Spleen (tissue), 11 donors: Measurements from ENCODE around the gene MMRN2. TPM values are rescaled to one million over a fixed set of nuclear protein-coding genes. Genes with fewer than 3 reads are reported as not detected.
"Not testable (repeated sequence)": the region's sequence is repeated elsewhere in the genome, so short reads cannot be mapped to it uniquely, and the experiment has no call there.

Experiments used
- DNase-seq: peaks from one replicate; pipeline ENCODE4 v3.0.0-alpha.2; 2020
- H3K27ac ChIP-seq, 8 donors: fragments of 200-600 bp; sonication (generic) in 7 of 8; 1 replicate in 4 of 8; 2 replicates in 4 of 8; pipeline versions ENCODE4 v1.5.0 to v1.8.0; 2016 to 2021; ENCODE audit warnings: inconsistent platforms in 4 of 8, mild to moderate bottlenecking in 4 of 8, moderate library complexity in 1 of 8
- H3K27me3 ChIP-seq, 7 donors: fragments of 200-600 bp; sonication (generic) in 6 of 7; replicated peaks in 1 of 7; 1 replicate in 4 of 7; 2 replicates in 3 of 7; pipeline versions ENCODE4 v1.5.0 to v1.8.0; 2016 to 2021; ENCODE audit warnings: inconsistent platforms in 3 of 7, mild to moderate bottlenecking in 1 of 7
- H3K36me3 ChIP-seq, 6 donors: fragments of 200-600 bp; sonication (generic) in 5 of 6; 1 replicate in 4 of 6; 2 replicates in 2 of 6; pipeline versions ENCODE4 v1.5.0 to v1.8.0; 2016 to 2021; ENCODE audit warnings: inconsistent platforms in 2 of 6
- H3K4me1 ChIP-seq, 6 donors: fragments of 200-600 bp; sonication (generic) in 5 of 6; 1 replicate in 3 of 6; 2 replicates in 3 of 6; pipeline versions ENCODE4 v1.5.0 to v1.8.0; 2016 to 2021; ENCODE audit warnings: inconsistent platforms in 3 of 6
- H3K4me3 ChIP-seq, 8 donors: fragments of 200-600 bp; sonication (generic) in 7 of 8; 1 replicate in 4 of 8; 2 replicates in 4 of 8; pipeline versions ENCODE4 v1.5.0 to v1.8.0; 2016 to 2021; ENCODE audit warnings: inconsistent platforms in 4 of 8, mild to moderate bottlenecking in 4 of 8, moderate library complexity in 2 of 8
- H3K9me3 ChIP-seq, 8 donors: fragments of 200-600 bp; sonication (generic) in 7 of 8; 1 replicate in 4 of 8; 2 replicates in 4 of 8; pipeline versions ENCODE4 v1.5.0 to v1.8.0; 2016 to 2021; ENCODE audit warnings: inconsistent platforms in 4 of 8
- POLR2A ChIP-seq, 3 donors: fragments of 450-650 bp; IDR thresholded peaks; one replicate each; pipeline ENCODE4 v1.5.1; 2017; ENCODE audit warnings: antibody characterized with exemption in 3 of 3, mild to moderate bottlenecking in 1 of 3
- POLR2AphosphoS5 ChIP-seq, 3 donors: sonication (generic); formaldehyde crosslinking; IDR thresholded peaks; one replicate each; pipeline ENCODE4 v1.5.1; 2017; ENCODE audit warnings: antibody characterized with exemption in 3 of 3
- WGBS, 5 donors: extraction: QIAGEN DNeasy Blood & Tissue Kit in 3 of 5; methylation state at CpG; one replicate each; pipeline versions ENCODE4 v1.1.5 to v1.1.7; 2013 to 2018; 5-methylcytosine and 5-hydroxymethylcytosine counted together
- intact Hi-C: fragments of 100-400 bp; cut with DNase I; formaldehyde crosslinking; loops from one replicate; pipeline ENCODE4 v1.15.0; 2023; ENCODE audit warnings: low total_unique reads
- polyA plus RNA-seq, 3 donors: library from polyadenylated mRNA; stranded (reverse); fragments of 200-250 nt; gene quantifications; one replicate each; pipeline ENCODE4 v1.2.1, GENCODE V29; 2013
- total RNA-seq, 7 donors: library from RNA; depleted of rRNA in 3 of 7; stranded (reverse); fragments of >200 nt in 3 of 7; fragmentation: NEBNext Ultra II Directional in 4 of 7; extraction: Animal tissue kit (Norgen Biotek cat#: 25700) in 4 of 7; gene quantifications; one replicate each; pipeline versions ENCODE4 v1.1.0 to v1.2.1, GENCODE V29; 2016 to 2021
- TF ChIP-seq, protein P1 (sequence below), 11 experiments: fragments of 200-600 bp in 7 of 11; fragments of 450-650 bp in 4 of 11; sonication (generic) in 4 of 11; IDR thresholded peaks in 8 of 11; conservative IDR thresholded peaks in 3 of 11; 1 replicate in 7 of 11; 2 replicates in 4 of 11; pipeline versions ENCODE4 v1.4.0 to v1.8.0; 2016 to 2021; ENCODE audit warnings: antibody characterized with exemption in 11 of 11, inconsistent platforms in 4 of 11, mild to moderate bottlenecking in 1 of 11
- donor health status: healthy with polysubstance abuse.
- donor health status: DM: no; HTN: no; CAD: no; lungs with moderate emphysema.
- donor health status: DM: no; HTN: no; CAD: no.
- donor health status: Bipolar disorder and iron deficiency.
- donor health status: healthy.
- donor health status: DM: no; HTN: no; CAD: no.
- donor health status: DM: yes; HTN: yes; CAD: no.

The MMRN2 gene
- total and polyA plus RNA-seq, 10 donors: 4.8 to 120 (median 77.0) TPM

DNA sequence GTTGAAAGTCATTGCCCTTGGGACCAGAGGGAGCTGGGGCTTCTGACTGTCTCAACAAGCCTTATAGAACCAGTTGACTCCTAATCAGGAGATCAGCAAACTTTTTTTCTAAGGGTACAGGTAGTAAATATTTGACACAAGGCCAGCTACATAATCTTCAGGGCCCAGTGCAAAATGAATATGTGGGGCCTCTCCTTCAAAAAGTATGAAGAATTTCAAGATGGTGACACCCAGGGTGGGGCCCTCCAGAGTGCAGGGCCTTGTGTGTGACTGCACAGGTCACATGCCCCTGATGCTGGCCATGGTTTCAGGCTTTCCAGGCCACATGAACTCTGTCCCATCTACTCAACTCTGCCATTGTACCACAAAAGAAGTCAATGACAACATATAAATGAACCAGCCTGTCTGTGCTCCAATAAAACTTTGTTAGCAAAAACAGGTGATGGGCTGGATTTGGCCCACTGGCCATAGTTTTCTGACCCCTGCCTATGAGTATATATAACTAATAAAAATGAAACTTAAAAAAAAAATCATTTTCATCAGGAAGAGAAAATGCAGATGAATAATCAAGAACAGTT is 6.1 kb downstream of the MMRN2 start:
- Histone ChIP-seq H3K27ac (peak overlapping the region in 2 of 8 donors; percentile 26 to 82), H3K27me3 (peaks cover 0 to 6% (median 0%) of the 10 kb centered on the region in 7 donors), H3K4me3 (no peak overlapping the region), H3K4me1 (peaks cover 0 to 57% (median 27%) of the 10 kb centered on the region in 6 donors), H3K36me3 (no peaks in the 10 kb centered on the region), H3K9me3 (peaks cover 0 to 27% (median 20%) of the 10 kb centered on the region in 8 donors)
- TF ChIP-seq POLR2A (IDR thresholded peaks at IDR 0.05): no peak
- TF ChIP-seq, protein P1, sequence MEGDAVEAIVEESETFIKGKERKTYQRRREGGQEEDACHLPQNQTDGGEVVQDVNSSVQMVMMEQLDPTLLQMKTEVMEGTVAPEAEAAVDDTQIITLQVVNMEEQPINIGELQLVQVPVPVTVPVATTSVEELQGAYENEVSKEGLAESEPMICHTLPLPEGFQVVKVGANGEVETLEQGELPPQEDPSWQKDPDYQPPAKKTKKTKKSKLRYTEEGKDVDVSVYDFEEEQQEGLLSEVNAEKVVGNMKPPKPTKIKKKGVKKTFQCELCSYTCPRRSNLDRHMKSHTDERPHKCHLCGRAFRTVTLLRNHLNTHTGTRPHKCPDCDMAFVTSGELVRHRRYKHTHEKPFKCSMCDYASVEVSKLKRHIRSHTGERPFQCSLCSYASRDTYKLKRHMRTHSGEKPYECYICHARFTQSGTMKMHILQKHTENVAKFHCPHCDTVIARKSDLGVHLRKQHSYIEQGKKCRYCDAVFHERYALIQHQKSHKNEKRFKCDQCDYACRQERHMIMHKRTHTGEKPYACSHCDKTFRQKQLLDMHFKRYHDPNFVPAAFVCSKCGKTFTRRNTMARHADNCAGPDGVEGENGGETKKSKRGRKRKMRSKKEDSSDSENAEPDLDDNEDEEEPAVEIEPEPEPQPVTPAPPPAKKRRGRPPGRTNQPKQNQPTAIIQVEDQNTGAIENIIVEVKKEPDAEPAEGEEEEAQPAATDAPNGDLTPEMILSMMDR (IDR thresholded peaks at IDR 0.05 in 8 of 11, conservative IDR thresholded peaks at IDR 0.05 in 3 of 11): no peak
- intact Hi-C loops: no loop called here
- no peak for DNase-seq

DNA sequence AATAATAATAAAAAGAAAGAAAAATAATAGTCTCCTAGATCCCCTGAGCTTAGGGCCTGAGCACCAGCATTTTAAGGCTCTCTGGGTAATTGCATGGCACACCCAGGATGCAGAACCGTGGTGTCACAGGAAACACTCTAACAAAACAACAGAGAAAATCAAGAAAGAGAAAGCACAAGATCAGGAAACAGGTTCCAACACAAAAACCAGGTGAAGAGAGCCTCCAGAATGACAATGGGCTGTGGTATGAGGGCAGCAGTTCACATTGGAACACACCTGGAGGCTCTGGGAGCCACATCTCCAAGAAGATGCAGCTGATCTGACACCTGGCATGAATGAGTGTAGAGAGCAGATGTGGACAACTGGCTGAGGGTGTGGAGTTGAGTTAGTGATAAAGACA is 7.1 kb downstream of the MMRN2 start:
- intact Hi-C loops: no loop called here
- DNase-seq: no peak
- WGBS, 5 donors: 21 to 63% (median 53%) methylated on average over 1 of the region's 1 CpG
- Histone ChIP-seq H3K4me1 (peaks cover 0 to 58% (median 27%) of the 10 kb centered on the region in 6 donors), H3K27ac (peak overlapping the region in 4 of 8 donors; percentile 1 to 42 (median 14)), H3K4me3 (no peak overlapping the region), H3K36me3 (no peaks in the 10 kb centered on the region), H3K27me3 (peaks cover 0 to 8% (median 0%) of the 10 kb centered on the region in 7 donors), H3K9me3 (peaks cover 0 to 27% (median 20%) of the 10 kb centered on the region in 8 donors)
- no peak for TF ChIP-seq POLR2AphosphoS5 (IDR thresholded peaks at IDR 0.05)

DNA sequence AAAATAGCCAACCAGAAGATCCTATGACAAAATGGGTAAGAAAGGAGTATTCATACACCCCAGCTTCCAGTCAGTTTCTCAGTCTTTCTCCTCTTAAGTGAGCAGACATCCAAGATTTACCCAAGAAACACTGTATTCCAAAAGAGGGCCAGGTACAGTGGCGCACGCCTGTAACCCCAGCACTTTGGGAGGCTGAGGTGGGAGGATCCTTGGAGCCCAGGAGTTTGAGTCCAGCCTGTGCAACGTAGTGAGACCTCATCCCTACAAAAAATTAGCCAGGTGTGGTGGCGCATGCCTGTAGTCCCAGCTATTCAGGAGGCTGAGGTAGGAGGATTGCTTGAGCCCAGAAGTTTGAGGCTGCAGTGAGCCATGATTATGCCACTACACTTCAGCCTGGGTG is 9.6 kb downstream of the MMRN2 start:
- peaks cover 0 to 17% (median 14%) of the 10 kb centered on the region in 8 donors for H3K9me3 ChIP-seq
- H3K27ac ChIP-seq: peak overlapping the region in 1 of 8 donors; percentile 27
- intact Hi-C loops, H3K27me3 ChIP-seq, H3K4me3 ChIP-seq, DNase-seq: not testable (repeated sequence)
- H3K36me3 ChIP-seq: peaks cover 0 to 16% (median 0%) of the 10 kb centered on the region in 6 donors
- H3K4me1 ChIP-seq: peaks cover 0 to 58% (median 37%) of the 10 kb centered on the region in 6 donors
- 88 to 95% (median 88%) methylated on average over 4 of the region's 4 CpGs for WGBS, 5 donors

DNA sequence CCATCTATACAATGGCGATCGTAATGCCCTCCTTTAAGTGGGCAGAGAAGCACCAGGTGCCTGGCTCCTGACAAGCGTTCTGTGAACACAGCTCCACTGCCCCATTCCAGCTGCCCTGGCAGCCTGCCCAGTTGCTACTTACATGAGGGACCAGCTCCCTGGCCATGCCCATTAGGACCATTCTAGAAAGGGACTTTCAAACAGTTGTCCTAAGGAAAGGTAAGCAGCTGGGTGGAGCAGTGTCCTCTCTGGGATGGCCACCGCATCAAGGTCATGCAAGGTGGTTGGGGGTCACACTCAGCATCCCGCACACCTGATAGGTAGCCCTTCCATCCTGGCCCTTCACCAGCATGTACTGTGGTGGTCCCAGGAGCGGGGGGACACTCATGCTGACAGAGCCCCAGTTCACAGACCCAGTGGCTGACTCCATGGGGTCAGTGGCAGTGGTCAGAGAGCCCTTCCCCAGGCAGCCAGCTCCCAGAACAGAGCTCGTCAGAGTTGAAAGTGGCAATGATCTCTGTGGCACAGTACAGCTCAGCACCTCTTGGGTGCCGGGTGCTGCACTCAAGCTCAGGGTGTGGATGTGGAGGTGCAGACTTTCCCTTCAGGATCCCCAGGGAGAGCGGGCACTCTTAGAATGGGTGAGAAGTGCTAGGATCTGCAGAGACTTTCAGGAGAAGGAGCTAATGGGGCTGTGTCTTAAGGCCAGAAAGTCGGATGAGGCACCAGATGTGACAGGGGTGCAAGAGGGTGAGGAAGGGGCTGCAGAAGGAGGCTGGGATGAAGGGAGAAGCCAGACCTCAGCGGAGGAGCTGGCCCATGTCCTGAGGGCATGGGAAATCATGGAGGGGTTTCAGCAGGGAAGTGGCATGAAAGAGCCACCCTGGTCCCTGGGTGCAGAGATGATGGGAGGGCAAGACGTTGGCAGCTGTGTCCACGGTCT is 10.9 kb downstream of the MMRN2 start:
- DNase-seq: no peak
- H3K36me3 ChIP-seq: peaks cover 0 to 26% (median 0%) of the 10 kb centered on the region in 6 donors
- peaks cover 0 to 64% (median 42%) of the 10 kb centered on the region in 6 donors for H3K4me1 ChIP-seq
- TF ChIP-seq POLR2A (IDR thresholded peaks at IDR 0.05) (no peak), POLR2AphosphoS5 (IDR thresholded peaks at IDR 0.05) (peak in 1 of 3 donors; percentile 11)
- TF ChIP-seq, protein P1 (IDR thresholded peaks at IDR 0.05 in 8 of 11, conservative IDR thresholded peaks at IDR 0.05 in 3 of 11): no peak
- peak overlapping the region in 5 of 8 donors; percentile 50 to 72 (median 68) for H3K27ac ChIP-seq
- no peak overlapping the region for H3K4me3 ChIP-seq
- 77 to 88% (median 82%) methylated on average over 8 to 13 of the region's 13 CpGs for WGBS, 5 donors
- intact Hi-C loops: no loop called here
- H3K9me3 ChIP-seq: peaks cover 0 to 3% (median under 1%) of the 10 kb centered on the region in 8 donors
- H3K27me3 ChIP-seq: peaks cover 0 to 8% (median 0%) of the 10 kb centered on the region in 7 donors
